GM19467 (cell line): ENCODE results near the gene AGL.
"Not testable (repeated sequence)": the region's sequence is repeated elsewhere in the genome, so short reads cannot be mapped to it uniquely, and the experiment has no call there.

Experiments used
- ATAC-seq: cut with Tn5 transposase; IDR thresholded peaks from one replicate; pipeline ENCODE4 v1.9.1; 2021; ENCODE audit warnings: mild to moderate bottlenecking, moderate library complexity; ENCODE audit not compliant: unreplicated experiment

The AGL gene

GRCh38 chr1:99972066-99972465, 121.9 kb downstream of the AGL start:
- not testable (repeated sequence) for ATAC-seq
